Fibroblast of villous mesenchyme (primary cell): ENCODE data around the gene CPZ. TPM values are rescaled to one million over a fixed set of nuclear protein-coding genes. Genes with fewer than 3 reads are reported as not detected.

ENCODE experiments used
- DNase-seq: peaks from one replicate; pipeline ENCODE4 v3.0.0-alpha.2; 2010; ENCODE audit warnings: low read depth
- H3K4me3 ChIP-seq: 2 replicates; pipeline ENCODE4 v1.5.1; 2011; ENCODE audit warnings: low read depth, mild to moderate bottlenecking, low read length
- CTCF ChIP-seq: IDR thresholded peaks from 2 replicates; pipeline ENCODE4 v1.5.1; 2012; ENCODE audit warnings: low read depth, mild to moderate bottlenecking, low read length; ENCODE audit not compliant: insufficient read depth
- total RNA-seq: library from RNA; depleted of rRNA; stranded (reverse); fragments of >200 nt; gene quantifications from 2 replicates; pipeline ENCODE4 v1.2.3, GENCODE V29; 2012

The CPZ gene
- 15.5 and 19.0 TPM in 2 replicates for total RNA-seq

DNA sequence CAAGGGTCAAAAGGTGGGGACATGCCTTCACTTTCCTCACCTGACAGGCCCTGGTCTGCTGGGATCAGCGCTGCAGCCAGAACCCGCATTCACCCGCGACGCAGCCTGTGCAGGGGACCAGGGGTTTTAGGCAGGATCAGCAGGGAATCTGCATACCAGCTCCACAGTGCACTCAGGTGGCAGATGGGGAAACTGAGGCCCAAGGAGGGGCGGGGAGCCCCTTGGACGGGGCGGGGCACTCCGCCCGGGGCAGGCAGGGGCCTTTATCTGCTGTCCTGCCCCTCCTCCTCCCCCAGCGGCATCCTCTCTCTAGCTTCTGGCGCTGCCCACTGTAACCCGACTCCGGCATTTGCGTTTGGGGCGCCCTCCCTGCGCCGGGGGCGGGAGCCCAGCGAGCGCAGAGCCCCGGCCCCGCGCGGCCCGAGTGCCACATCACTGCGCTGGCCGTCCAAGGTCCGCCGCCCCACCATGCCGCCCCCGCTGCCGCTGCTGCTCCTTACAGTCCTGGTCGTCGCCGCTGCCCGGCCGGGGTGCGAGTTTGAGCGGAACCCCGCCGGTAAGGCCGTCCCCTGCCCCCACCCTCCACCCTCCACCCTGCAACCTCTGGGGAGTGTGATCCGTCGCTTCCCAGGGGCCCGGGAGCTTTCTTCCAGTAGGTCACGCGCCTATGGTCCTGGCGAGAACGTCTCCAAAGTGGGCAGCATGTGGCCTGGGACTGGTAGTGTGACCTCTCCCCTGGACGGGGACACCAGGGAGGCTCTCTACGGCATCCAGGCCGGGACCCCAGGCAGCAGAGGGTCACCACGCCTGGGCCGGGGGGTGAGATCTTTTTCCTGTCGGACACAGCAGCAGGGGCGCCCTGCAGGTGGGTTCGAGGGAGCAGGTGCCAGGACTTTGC, at the start of gene CPZ:
CPZ (plus strand) TSS at position 400 of the 898 bp plus-strand sequence; CDS start at position 469, 69 bp downstream.
- H3K4me3 ChIP-seq = peak within 1 kb of the TSS; percentile 84
- peak; percentile 69 for DNase-seq
- no peak for TF ChIP-seq CTCF

- no peak for DNase-seq
- no peak overlapping the region for H3K4me3 ChIP-seq
- no peak for TF ChIP-seq CTCF
Measured at GRCh38 chr4:8542776-8543525, 49.6 kb upstream of the CPZ start.

- TF ChIP-seq CTCF = no peak
- no peak for DNase-seq
Measured at GRCh38 chr4:8543623-8544022, 48.9 kb upstream of the CPZ start.

GRCh38 chr4:8544282-8544681, 48.3 kb upstream of the CPZ start:
- H3K4me3 ChIP-seq = no peak overlapping the region
- no peak for TF ChIP-seq CTCF
- no peak for DNase-seq

More at GRCh38 chr4:8543623-8544022, 48.9 kb upstream of the CPZ start:
- H3K4me3 ChIP-seq = no peak overlapping the region

- TF ChIP-seq CTCF = no peak
- no peak overlapping the region for H3K4me3 ChIP-seq
- peak; percentile 79 for DNase-seq
Measured at GRCh38 chr4:8544741-8545438, 47.7 kb upstream of the CPZ start.

DNA sequence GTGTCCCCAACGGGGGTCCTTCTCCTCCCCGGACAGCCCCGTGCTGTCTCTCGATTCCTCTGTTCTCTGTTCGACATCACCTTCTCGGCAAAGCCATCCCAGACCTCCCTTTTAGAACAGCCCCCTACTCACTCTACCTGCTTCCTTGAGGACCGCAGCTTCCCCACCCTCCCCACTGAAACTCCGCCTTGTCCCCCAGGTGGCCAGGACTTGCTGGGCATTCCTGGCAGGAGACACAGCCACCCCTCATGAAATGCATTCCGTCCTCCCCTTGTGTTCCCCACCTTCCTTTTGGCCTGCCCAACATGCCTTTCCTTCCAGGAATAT, 47.2 kb upstream of the CPZ start:
- TF ChIP-seq CTCF = no peak

More for the DNA sequence above, 47.2 kb upstream of the CPZ start:
- no peak overlapping the region for H3K4me3 ChIP-seq
- DNase-seq = no peak
